GM18505 (cell line): ENCODE measurements around the gene CIC.
"Not testable (repeated sequence)": the region's sequence is repeated elsewhere in the genome, so short reads cannot be mapped to it uniquely, and the experiment has no call there.

Experiments
- ATAC-seq: cut with Tn5 transposase; IDR thresholded peaks from one replicate; pipeline ENCODE4 v1.9.1; 2021; ENCODE audit not compliant: unreplicated experiment
- POLR2A ChIP-seq: IDR thresholded peaks from 4 replicates; pipeline ENCODE4 v1.6.1; 2011; ENCODE audit warnings: borderline replicate concordance; ENCODE audit not compliant: insufficient read depth, insufficient read length; ENCODE audit errors: extremely low read depth

CIC gene

DNA sequence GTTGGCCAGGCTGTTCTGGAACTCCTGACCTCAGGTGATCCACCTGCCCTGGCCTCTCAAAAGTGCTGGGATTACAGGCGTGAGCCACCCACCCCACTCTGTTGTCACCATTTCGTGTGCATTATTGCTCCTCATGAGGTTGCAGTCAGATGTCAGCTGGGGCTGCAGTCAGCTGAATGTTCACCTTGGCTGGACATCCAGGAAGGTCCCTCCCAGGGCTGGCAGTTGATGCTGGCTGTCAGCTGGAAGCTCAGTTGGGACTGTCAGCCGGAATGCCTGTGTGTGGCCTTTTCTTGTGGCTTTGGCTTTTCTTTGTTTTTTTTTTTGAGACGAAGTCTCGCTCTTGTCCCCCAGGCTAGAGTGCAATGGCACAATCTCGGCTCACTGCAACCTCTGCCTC, 63.0 kb downstream of the CIC start:
- no peak for ATAC-seq
- TF ChIP-seq POLR2A = no peak

DNA sequence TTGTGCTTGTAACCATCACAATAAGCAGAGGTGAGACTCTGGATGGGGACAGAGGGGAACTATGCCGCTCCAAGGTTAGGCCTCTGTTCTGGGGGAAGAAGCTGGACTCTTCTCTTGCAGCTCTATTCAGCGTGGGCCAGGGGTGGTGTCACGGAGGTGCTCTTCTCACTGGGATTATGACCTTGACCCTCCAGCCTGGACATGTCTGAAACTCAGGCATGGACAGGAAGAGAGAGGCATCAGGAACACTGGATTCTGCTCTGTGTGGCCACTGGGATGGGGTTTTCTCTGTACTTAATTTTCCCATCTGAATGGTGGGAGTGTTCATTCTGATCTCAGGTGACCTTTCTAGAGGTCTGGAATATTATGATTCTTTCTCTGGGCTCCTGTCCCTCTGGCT, 64.0 kb downstream of the CIC start:
- no peak for TF ChIP-seq POLR2A
- ATAC-seq = no peak

DNA sequence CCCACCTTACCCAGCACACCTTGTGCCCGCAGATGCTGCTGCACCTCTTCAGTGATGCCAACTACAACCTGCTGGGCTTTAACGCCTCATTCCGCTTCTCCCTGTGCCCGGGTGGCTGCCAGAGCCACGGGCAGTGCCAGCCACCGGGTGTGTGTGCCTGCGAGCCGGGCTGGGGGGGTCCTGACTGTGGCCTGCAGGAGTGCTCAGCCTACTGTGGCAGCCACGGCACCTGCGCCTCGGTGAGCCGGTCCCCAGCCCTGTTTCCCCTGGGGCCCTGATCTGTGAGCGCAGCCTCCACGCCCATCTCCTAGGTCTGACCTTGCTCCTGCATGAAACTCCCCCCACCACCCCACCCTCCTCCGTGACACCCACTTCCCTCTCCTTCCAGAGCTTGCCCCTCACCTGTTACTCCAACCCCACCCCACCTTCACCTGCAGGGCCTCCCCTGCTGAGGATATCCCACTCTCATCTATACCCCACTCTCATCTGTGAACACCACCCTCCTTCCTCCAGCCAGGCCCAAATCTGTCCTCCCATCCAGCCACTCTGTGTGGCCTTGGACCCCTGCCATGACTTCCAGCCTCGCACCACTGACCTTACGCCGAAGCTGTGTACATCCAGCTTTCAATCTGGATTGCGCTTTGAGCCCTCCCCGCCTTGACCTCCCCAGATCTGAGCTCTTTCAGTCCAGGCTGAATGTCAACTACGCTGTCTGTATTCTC, 65.1 kb downstream of the CIC start:
- no peak for ATAC-seq
- TF ChIP-seq POLR2A = no peak

DNA sequence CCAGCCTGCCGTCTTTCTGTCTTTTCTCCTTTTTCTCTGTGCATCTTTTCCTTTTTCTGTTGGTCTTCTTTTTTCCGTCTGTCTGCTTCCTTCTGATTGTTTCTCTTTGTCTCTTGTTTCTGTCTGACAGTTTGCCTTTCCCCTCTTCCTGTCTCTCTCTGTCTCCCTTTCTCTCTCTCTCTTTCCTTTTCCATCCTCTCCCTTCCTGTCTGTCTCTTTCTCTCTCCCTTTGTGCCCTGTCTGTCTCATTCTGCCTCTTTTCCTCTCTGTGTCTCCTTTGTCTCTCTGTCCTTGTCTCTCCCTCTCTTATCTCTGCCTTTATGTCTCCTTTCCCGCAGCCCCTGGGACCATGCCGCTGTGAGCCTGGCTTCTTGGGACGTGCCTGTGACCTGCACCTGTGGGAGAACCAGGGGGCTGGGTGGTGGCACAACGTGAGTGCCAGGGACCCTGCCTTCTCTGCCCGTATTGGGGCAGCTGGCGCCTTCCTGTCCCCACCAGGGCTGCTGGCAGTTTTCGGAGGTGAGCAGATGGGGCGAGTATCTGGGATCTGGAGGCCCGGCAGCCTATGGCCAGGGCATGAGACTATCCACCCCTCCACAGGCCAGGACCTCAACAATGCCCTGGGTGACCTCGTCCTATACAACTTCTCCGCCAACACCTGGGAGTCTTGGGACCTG, 65.8 kb downstream of the CIC start:
- no peak for TF ChIP-seq POLR2A
- no peak for ATAC-seq

DNA sequence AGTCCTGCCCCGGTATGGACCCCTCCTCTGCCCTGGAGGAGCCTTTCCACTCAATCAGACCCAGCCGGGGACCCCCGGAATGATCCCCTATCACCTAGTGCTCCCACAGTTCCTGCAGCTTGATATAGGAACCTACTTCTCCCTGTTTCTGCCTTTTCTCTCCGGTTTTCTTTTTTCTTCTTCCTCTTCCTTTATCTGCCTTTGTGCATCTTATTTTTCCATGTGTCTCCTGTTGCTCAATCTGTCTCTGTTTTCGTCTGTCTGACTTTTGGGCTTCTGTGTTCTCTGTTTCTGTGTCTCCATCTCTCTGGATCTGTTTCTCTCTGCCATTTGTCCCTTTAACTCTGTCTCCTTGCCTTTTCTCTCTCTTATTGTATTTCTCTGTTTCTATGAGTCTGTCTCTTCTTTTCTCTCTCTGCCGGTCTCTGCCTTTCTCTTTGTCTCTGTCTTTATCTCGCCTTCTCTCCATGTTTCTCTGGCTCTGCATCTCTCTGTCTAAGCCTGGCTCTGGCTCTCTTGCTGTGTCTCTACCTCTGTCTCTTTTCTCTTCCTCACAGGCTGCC, 66.4 kb downstream of the CIC start:
- no peak for ATAC-seq
- TF ChIP-seq POLR2A = no peak

DNA sequence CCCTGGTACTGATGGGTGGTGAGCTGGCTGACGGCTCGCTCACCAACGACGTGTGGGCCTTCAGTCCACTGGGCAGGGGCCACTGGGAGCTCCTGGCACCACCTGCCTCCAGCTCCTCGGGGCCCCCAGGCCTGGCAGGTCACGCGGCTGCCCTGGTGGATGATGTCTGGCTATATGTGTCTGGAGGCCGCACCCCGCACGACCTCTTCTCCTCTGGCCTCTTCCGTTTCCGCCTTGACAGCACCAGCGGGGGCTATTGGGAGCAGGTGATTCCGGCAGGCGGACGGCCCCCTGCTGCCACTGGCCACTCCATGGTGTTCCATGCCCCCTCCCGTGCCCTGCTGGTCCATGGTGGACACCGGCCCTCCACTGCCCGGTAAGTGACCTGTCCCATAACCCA, 66.9 kb downstream of the CIC start:
- TF ChIP-seq POLR2A = no peak
- ATAC-seq = no peak

DNA sequence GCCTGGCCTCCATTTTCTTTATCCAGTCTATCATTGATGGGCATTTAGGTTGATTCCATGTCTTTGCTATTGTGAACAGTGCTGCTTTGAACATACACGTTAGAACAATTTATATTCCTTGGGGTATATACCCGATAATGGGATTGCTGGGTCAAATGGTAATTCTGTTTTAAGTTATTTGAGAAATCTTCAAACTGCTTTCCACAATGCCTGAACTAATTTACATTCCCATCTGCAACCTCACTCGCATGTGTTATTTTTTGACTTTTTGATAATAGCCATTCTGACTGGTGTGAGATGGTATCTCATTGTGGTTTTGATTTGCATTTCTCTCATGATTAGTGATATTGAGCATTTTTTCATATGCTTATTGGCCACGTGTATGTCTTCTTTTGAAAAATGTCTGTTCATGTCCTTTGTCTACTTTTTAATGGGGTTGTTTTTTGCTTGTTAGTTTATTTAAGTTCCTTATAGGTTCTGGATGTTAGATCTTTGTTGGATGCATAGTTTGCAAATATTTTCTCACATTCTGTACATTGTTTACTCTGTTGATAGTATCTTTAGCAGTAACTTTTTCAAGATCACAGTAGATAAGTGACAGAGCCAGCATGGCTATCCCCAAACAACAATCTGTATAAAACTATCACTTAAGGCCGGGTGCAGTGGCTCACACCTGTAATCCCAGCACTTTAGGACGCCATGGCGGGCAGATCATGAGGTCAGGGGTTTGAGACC, 70.2 kb downstream of the CIC start:
- ATAC-seq = not testable (repeated sequence)

DNA sequence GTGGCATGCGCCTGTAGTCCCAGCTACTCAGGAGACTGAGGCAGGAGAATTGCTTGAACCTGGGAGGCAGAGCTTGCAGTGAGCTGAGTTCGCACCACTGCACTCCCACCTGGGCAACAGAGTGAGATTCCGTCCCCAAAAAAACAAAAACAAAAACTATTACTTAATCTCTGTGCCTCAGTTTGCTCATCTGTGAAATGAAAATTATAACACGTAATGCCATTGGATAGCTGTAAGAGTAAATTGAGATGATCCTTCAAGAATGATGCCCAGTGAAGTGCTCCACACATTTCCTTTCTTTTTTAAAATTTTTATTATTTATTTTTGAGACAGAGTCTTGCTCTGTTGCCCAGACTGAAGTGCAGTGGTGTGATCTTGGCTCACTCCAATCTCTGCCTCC, 70.9 kb downstream of the CIC start:
- not testable (repeated sequence) for ATAC-seq

DNA sequence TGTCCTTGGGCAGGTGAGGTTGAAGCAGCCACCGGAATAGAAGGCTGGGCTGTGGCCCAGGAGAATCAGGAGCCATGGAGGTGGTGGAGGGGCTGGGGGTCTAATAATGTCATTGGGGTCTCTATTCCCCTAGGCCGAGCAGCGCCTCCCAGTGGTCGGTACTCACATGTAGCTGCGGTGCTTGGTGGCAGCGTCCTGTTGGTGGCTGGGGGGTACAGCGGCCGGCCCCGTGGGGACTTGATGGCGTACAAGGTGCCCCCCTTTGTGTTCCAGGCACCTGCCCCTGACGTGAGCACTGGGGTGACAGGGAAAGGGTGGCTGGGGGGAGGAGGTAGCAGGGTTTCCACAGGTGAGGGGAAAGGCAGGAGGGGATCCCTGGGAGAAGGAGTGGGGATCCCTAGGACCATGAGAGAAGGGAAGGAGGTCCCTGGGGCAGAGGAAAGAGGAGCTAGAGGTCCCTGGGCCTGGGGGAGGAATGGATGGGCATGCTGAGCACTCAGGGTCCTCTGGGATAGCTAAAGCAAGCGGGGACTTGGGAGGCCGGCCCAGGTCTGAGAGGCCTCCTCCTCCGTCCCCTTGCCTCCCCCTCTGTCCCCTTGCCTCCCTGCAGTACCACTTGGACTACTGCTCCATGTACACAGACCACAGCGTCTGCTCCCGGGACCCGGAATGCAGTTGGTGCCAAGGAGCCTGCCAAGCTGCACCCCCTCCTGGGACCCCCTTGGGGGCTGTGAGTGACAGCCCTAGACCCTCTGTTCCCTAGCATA, 74.5 kb downstream of the CIC start:
- TF ChIP-seq POLR2A = no peak
- no peak for ATAC-seq

DNA sequence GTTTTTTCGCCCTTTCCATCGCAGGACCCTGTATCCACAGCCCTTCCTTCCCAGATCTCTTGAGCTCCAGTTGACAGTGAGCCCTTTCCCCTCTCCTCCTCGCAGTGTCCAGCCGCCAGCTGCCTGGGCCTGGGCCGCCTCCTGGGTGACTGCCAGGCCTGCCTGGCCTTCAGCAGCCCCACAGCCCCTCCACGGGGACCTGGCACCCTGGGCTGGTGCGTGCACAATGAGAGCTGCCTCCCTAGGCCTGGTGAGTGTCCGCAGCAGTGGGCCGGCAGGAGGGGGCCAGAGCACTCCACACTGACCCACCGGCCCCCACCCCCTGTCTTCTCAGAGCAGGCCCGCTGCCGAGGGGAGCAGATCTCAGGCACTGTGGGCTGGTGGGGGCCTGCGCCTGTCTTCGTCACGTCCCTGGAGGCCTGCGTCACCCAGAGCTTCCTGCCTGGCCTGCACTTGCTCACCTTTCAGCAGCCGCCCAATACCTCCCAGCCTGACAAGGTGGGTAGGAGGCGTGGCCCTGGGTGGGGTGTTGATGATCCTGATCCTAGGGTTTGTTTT, 75.4 kb downstream of the CIC start:
- ATAC-seq = no peak
- TF ChIP-seq POLR2A = no peak
